HEK293 (cell line): ENCODE data around the gene APOBEC3F.
"Not testable (repeated sequence)": the region's sequence is repeated elsewhere in the genome, so short reads cannot be mapped to it uniquely, and the experiment has no call there.

Experiments
- CTCF ChIA-PET: fragments of 350-600 bp; formaldehyde crosslinking; extraction: SDS; loops from one replicate; lab custom pipeline; 2021; ENCODE audit warnings: antibody characterized with exemption; lab: Yijun Ruan, JAX
- POLR2A ChIA-PET: fragments of 300-600 bp; formaldehyde crosslinking; extraction: SDS; loops from one replicate; lab custom pipeline; 2020; ENCODE audit warnings: antibody characterized with exemption, inconsistent platforms; lab: Yijun Ruan, JAX
- H3K27ac ChIP-seq: fragments of 200-500 bp; sonication (Bioruptor generic); 2 replicates; pipeline ENCODE4 v1.5.1; 2014; ENCODE audit warnings: low read depth, low read length, control low read depth, inconsistent platforms; ENCODE audit errors: extremely low read depth
- H3K36me3 ChIP-seq, 2 experiments: fragments of 200-500 bp in 1 of 2; sonication (Bioruptor generic) in 1 of 2; 1 replicate in 1 of 2; 2 replicates in 1 of 2; pipeline ENCODE4 v1.5.1; 2014 to 2017; ENCODE audit warnings: inconsistent platforms in 2 of 2, low read length in 2 of 2; ENCODE audit not compliant: control insufficient read depth in 2 of 2, insufficient read depth in 1 of 2
- H3K4me1 ChIP-seq: fragments of 200-500 bp; sonication (Bioruptor generic); 2 replicates; pipeline ENCODE4 v1.5.1; 2014; ENCODE audit warnings: mild to moderate bottlenecking, low read length, inconsistent platforms; ENCODE audit not compliant: control insufficient read depth, insufficient read depth
- H3K4me3 ChIP-seq: 2 replicates; pipeline ENCODE4 v1.5.1; 2011; ENCODE audit warnings: low read depth, mild to moderate bottlenecking, control low read depth, low read length, moderate library complexity
- H3K9me3 ChIP-seq: fragments of 200-500 bp; sonication (Bioruptor generic); 2 replicates; pipeline ENCODE4 v1.5.1; 2014; ENCODE audit warnings: low read depth, low read length, inconsistent platforms; ENCODE audit not compliant: control insufficient read depth, insufficient read depth
- KLF16 ChIP-seq: fragments of 450-650 bp; formaldehyde crosslinking; IDR thresholded peaks from 2 replicates; pipeline ENCODE4 v1.5.1; 2017; ENCODE audit warnings: missing biosample characterization, missing genetic modification characterization
- REPIN1 ChIP-seq: fragments of 450-650 bp; formaldehyde crosslinking; IDR thresholded peaks from 2 replicates; pipeline ENCODE4 v1.5.1; 2017; ENCODE audit warnings: missing biosample characterization, missing genetic modification characterization, low read depth
- SCRT2 ChIP-seq: fragments of 450-650 bp; formaldehyde crosslinking; IDR thresholded peaks from 2 replicates; pipeline ENCODE4 v1.5.1; 2016; ENCODE audit warnings: missing biosample characterization, missing genetic modification characterization
- ZBTB48 ChIP-seq: fragments of 450-650 bp; formaldehyde crosslinking; IDR thresholded peaks from 2 replicates; pipeline ENCODE4 v1.5.1; 2016; ENCODE audit warnings: missing biosample characterization, missing genetic modification characterization
- ZFHX2 ChIP-seq: fragments of 450-650 bp; formaldehyde crosslinking; conservative IDR thresholded peaks from 2 replicates; pipeline ENCODE4 v1.5.1; 2016; ENCODE audit warnings: missing biosample characterization, missing genetic modification characterization
- ZFP37 ChIP-seq: fragments of 450-650 bp; formaldehyde crosslinking; IDR thresholded peaks from 2 replicates; pipeline ENCODE4 v1.5.1; 2016; ENCODE audit warnings: missing biosample characterization, missing genetic modification characterization
- ZFP69B ChIP-seq: fragments of 450-650 bp; formaldehyde crosslinking; IDR thresholded peaks from 2 replicates; pipeline ENCODE4 v1.5.1; 2016; ENCODE audit warnings: missing biosample characterization, missing genetic modification characterization
- ZIC2 ChIP-seq: fragments of 450-650 bp; formaldehyde crosslinking; IDR thresholded peaks from 2 replicates; pipeline ENCODE4 v1.5.1; 2016; ENCODE audit warnings: missing biosample characterization, missing genetic modification characterization
- ZNF112 ChIP-seq: fragments of 450-650 bp; formaldehyde crosslinking; IDR thresholded peaks from 2 replicates; pipeline ENCODE4 v1.5.0; 2017; ENCODE audit warnings: missing biosample characterization, missing genetic modification characterization
- ZNF19 ChIP-seq: fragments of 450-650 bp; formaldehyde crosslinking; IDR thresholded peaks from 2 replicates; pipeline ENCODE4; 2016; ENCODE audit warnings: missing biosample characterization, missing genetic modification characterization, low read depth
- ZNF600 ChIP-seq: fragments of 450-650 bp; formaldehyde crosslinking; IDR thresholded peaks from 2 replicates; pipeline ENCODE4 v1.5.1; 2016; ENCODE audit warnings: missing biosample characterization, missing genetic modification characterization
- ZNF660 ChIP-seq: fragments of 450-650 bp; IDR thresholded peaks from 2 replicates; pipeline ENCODE4 v1.5.1; 2018; ENCODE audit warnings: missing biosample characterization, mild to moderate bottlenecking, missing genetic modification characterization
- ZNF704 ChIP-seq: fragments of 450-650 bp; formaldehyde crosslinking; IDR thresholded peaks from 2 replicates; pipeline ENCODE4 v1.5.1; 2016; ENCODE audit warnings: missing biosample characterization, missing genetic modification characterization
- ZNF843 ChIP-seq: fragments of 450-650 bp; formaldehyde crosslinking; IDR thresholded peaks from 2 replicates; pipeline ENCODE4 v1.5.1; 2016; ENCODE audit warnings: missing biosample characterization, missing genetic modification characterization
- TF ChIP-seq, protein P1 (sequence below): fragments of 450-650 bp; formaldehyde crosslinking; IDR thresholded peaks from 2 replicates; pipeline ENCODE4 v1.5.1; 2016; ENCODE audit warnings: missing biosample characterization, missing genetic modification characterization

Gene APOBEC3F

DNA sequence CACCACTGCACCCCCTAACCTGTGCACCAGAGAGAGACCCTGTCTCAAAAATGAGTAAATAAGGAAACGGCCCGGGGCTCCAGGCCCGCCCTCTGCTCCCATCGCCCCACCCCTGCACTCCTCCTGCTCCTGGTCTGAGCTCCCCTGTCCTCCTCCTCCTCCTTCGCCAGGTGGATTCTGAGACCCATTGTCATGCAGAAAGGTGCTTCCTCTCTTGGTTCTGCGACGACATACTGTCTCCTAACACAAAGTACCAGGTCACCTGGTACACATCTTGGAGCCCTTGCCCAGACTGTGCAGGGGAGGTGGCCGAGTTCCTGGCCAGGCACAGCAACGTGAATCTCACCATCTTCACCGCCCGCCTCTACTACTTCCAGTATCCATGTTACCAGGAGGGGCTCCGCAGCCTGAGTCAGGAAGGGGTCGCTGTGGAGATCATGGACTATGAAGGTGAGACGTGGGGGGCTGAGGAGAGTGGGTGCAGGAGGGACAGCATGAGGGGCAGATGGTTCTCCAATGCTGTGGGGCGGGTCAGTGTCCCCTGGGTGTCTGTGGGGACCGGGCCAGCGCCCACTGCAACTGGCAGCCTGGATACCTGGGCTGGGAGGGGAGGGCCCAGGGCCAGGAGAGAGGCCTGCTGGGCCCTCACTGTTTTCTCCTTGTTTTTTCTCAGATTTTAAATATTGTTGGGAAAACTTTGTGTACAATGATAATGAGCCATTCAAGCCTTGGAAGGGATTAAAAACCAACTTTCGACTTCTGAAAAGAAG lies 22.9 kb upstream of the APOBEC3F start:
- no peak overlapping the region for H3K4me3 ChIP-seq
- no peak for TF ChIP-seq ZNF843 (tag by site-specific recombination)
- TF ChIP-seq, protein P1, sequence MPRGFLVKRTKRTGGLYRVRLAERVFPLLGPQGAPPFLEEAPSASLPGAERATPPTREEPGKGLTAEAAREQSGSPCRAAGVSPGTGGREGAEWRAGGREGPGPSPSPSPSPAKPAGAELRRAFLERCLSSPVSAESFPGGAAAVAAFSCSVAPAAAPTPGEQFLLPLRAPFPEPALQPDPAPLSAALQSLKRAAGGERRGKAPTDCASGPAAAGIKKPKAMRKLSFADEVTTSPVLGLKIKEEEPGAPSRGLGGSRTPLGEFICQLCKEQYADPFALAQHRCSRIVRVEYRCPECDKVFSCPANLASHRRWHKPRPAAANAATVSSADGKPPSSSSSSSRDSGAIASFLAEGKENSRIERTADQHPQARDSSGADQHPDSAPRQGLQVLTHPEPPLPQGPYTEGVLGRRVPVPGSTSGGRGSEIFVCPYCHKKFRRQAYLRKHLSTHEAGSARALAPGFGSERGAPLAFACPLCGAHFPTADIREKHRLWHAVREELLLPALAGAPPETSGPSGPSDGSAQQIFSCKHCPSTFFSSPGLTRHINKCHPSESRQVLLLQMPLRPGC (tag by site-specific recombination), result no peak
- no peak overlapping the region for H3K27ac ChIP-seq
- H3K9me3 ChIP-seq, result no peaks in the 10 kb centered on the region
- POLR2A ChIA-PET, result no interaction called here
- peaks cover 0 to 17% of the 10 kb centered on the region in 2 experiments; a peak in 2 of 3 replicates for H3K36me3 ChIP-seq
- H3K4me1 ChIP-seq, result no peaks in the 10 kb centered on the region
- CTCF ChIA-PET, result interaction anchor here (1.2 kb wide), 1 partner anchor 15 kb away, joined by 3 read pairs; no protein-coding TSS in a partner anchor

DNA sequence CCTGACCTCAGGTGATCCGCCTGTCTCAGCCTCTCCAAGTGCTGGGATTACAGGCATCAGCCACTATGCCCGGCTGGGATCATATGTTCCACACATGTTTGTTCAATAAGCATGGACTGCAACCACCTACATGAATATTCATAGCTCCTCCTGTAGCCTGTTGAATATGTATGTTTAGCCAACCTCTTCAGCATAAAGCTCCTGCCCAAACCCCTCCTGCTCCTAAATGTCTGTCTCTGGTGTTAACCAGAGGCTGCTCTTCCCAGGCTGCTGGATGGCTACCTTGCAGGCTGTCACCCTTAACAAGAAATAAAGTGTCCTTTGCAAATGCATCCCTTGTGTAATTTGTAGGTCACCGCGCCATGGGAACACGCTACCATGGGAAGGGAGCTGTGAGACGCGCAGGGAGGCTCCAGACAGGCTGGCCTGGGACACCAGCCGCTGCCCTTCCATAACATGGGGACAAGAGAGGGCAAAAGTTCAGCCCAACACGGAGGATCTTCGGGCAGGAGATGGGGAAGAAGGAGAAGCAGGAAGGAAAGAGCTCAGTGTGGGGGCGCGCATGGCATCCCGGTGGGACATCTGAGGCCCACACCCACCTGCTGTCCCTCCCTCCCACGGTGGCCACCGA lies 20.5 kb upstream of the APOBEC3F start:
- H3K36me3 ChIP-seq, result peaks cover 0 to 32% of the 10 kb centered on the region in 2 experiments; a peak in 2 of 3 replicates
- H3K9me3 ChIP-seq, H3K4me3 ChIP-seq, CTCF ChIA-PET, H3K27ac ChIP-seq, H3K4me1 ChIP-seq: not testable (repeated sequence)
- TF ChIP-seq SCRT2 (tag by site-specific recombination), result peak; percentile 65
- TF ChIP-seq ZFHX2 (tag by site-specific recombination), result peak; percentile 36; the same call in 1 of the 2 replicates
- POLR2A ChIA-PET, result interaction anchor here (0.7 kb wide), 1 partner anchor 66 kb away, joined by 4 read pairs; no protein-coding TSS in a partner anchor

- H3K9me3 ChIP-seq, result no peaks in the 10 kb centered on the region
- TF ChIP-seq ZIC2 (tag by site-specific recombination), result peak; percentile 54
- TF ChIP-seq ZNF660 (tag by site-specific recombination), result no peak
- ChIA-PET CTCF (interaction anchor here (1.9 kb wide), 1 partner anchor 19 kb away, joined by 4 read pairs; no protein-coding TSS in a partner anchor), POLR2A (no interaction called here)
- peaks cover 0 to 35% of the 10 kb centered on the region in 2 experiments; a peak in 2 of 3 replicates for H3K36me3 ChIP-seq
- no peak overlapping the region for H3K4me3 ChIP-seq
- H3K4me1 ChIP-seq, result no peaks in the 10 kb centered on the region
- H3K27ac ChIP-seq, result no peak overlapping the region
These were observed 19.0 kb upstream of the APOBEC3F start for GRCh38 chr22:39021552-39022250.

GRCh38 chr22:39024519-39025308 lies 15.9 kb upstream of the APOBEC3F start:
- H3K27ac ChIP-seq, result no peak overlapping the region
- CTCF ChIA-PET, result no interaction called here

GRCh38 chr22:39026509-39027150 lies 14.0 kb upstream of the APOBEC3F start:
- Histone ChIP-seq H3K4me1 (no peaks in the 10 kb centered on the region), H3K4me3 (no peak overlapping the region), H3K27ac (no peak overlapping the region), H3K36me3 (peaks cover 0 to 18% of the 10 kb centered on the region in 2 experiments; a peak in 2 of 3 replicates), H3K9me3 (no peaks in the 10 kb centered on the region)
- no peak for TF ChIP-seq ZBTB48 (tag by site-specific recombination)
- no peak for TF ChIP-seq ZNF704 (tag by site-specific recombination)
- no peak for TF ChIP-seq ZNF600 (tag by site-specific recombination)
- no peak for TF ChIP-seq ZNF112
- TF ChIP-seq KLF16 (tag by site-specific recombination), result no peak
- no peak for TF ChIP-seq ZFP69B (tag by site-specific recombination)
- TF ChIP-seq ZNF19, result no peak
- TF ChIP-seq REPIN1 (tag by site-specific recombination), result no peak
- ChIA-PET POLR2A (no interaction called here), CTCF (interaction anchor here (0.7 kb wide), 1 partner anchor 235 kb away, joined by 3 read pairs; no protein-coding TSS in a partner anchor)

More at GRCh38 chr22:39024519-39025308, 15.9 kb upstream of the APOBEC3F start:
- Histone ChIP-seq H3K4me3 (no peak overlapping the region), H3K36me3 (peaks cover 0 to 18% of the 10 kb centered on the region in 2 experiments; a peak in 2 of 3 replicates), H3K4me1 (no peaks in the 10 kb centered on the region), H3K9me3 (no peaks in the 10 kb centered on the region)
- POLR2A ChIA-PET, result no interaction called here
- TF ChIP-seq ZFP37 (tag by site-specific recombination), result no peak
